ENCODE results near the gene UBXN7. TPM values are rescaled to one million over a fixed set of nuclear protein-coding genes. Genes with fewer than 3 reads are reported as not detected.

UBXN7 gene
- total and polyA plus RNA-seq, 2 of the 8 experiments (the other 6 are each of a cell fraction or from before 2014, with no cell fraction given) = 18.5 to 109 TPM

DNA sequence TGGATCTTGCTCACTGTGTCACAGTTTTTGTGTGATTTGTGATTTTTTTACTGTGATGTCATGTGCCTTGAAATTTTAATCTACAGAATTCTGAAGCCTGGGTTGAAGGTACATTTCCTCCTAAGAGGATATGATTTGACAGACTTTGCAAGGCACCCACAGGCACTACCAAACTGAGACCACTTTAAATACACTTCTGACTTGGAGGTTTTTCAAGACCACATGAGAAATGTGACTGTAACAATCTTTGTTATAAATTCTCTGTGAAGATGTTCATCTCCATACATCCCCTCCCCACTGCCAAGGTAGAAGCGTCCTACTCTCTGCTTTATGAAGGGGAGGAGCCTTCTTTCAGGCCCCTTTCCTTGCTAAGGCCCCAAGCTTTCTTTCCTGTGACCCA, 22.8 kb downstream of the UBXN7 start:
- Histone ChIP-seq H3K18ac (ENCODE audit: extremely low read depth, low read length) (no peak overlapping the region), H3K36me3 (ENCODE audit: control insufficient read depth in 2 of 4, insufficient read depth in 4 of 4, low read length in 3 of 4) (peaks cover 2 to 22% (median 3%) of the 10 kb centered on the region in 4 experiments; a peak in 4 of 8 replicates), H4K5ac (ENCODE audit: insufficient read length, low read depth, low read length) (no peak overlapping the region), H3K4ac (replicated peaks; ENCODE audit: insufficient read length, low read depth, low read length) (no peak overlapping the region), H2BK12ac (ENCODE audit: low read depth, low read length) (no peak overlapping the region), H3K14ac (ENCODE audit: insufficient read length) (no peak overlapping the region), H4K91ac (replicated peaks; ENCODE audit: insufficient read length, low read length) (no peak overlapping the region), H3K79me2 (ENCODE audit: control insufficient read depth in 1 of 2, insufficient read depth in 2 of 2, low read length in 2 of 2) (peaks cover 9 to 87% of the 10 kb centered on the region in 2 experiments), H2BK5ac (ENCODE audit: low read depth, low read length) (no peak overlapping the region), H3K23me2 (ENCODE audit: low read depth, low read length) (no peaks in the 10 kb centered on the region), H4K20me1 (replicated peaks in 1 of 2; ENCODE audit: control insufficient read depth in 1 of 2, insufficient read depth in 2 of 2, low read length in 2 of 2) (peaks cover 0 to 5% of the 10 kb centered on the region in 2 experiments), H3K4me3 (ENCODE audit: extremely low read depth in 1 of 4, insufficient read depth in 2 of 4, low read depth in 3 of 4, low read length in 4 of 4) (no peak overlapping the region), H3K4me1 (replicated peaks in 1 of 4; ENCODE audit: control insufficient read depth in 3 of 4, insufficient read depth in 4 of 4, low read length in 3 of 4) (peaks cover 0 to 3% (median 0%) of the 10 kb centered on the region in 4 experiments; a peak in 1 of 7 replicates), H3K23ac (ENCODE audit: insufficient read length) (no peak overlapping the region), H2BK20ac (ENCODE audit: low read length) (no peak overlapping the region), H2AK5ac (ENCODE audit: low read depth, low read length) (no peak overlapping the region), H3K56ac (replicated peaks; ENCODE audit: insufficient read length, low read depth, low read length) (no peak overlapping the region), H3K27ac (ENCODE audit: low read depth, low read length) (no peak overlapping the region), H3K9ac (replicated peaks in 1 of 4; ENCODE audit: extremely low read depth in 1 of 4, low read depth in 3 of 4, low read length in 3 of 4) (no peak overlapping the region), H3K27me3 (replicated peaks in 1 of 4; ENCODE audit: control insufficient read depth in 3 of 4, extremely low read depth in 1 of 4, insufficient read depth in 3 of 4, low read length in 3 of 4) (no peaks in the 10 kb centered on the region), H2AFZ (ENCODE audit: low read length) (no peak overlapping the region), H2BK15ac (ENCODE audit: low read length) (no peak overlapping the region), H3K4me2 (ENCODE audit: insufficient read depth in 1 of 2, low read depth in 2 of 2, low read length in 2 of 2) (no peak overlapping the region), H3K9me3 (ENCODE audit: insufficient read depth in 2 of 2, low read depth in 1 of 2, low read length in 1 of 2) (peaks cover 7% of the 10 kb centered on the region in 2 experiments; a peak in 3 of 4 replicates), H4K8ac (ENCODE audit: extremely low read depth, insufficient read depth, low read length) (no peak overlapping the region), H3K79me1 (ENCODE audit: low read depth, low read length) (peaks cover 6% of the 10 kb centered on the region), H2BK120ac (replicated peaks; ENCODE audit: low read depth, low read length) (no peak overlapping the region)
- CTCF ChIA-PET (ENCODE audit: partially characterized antibody) = interaction anchor here (1.5 kb wide), 1 partner anchor 146 kb away, joined by 4 read pairs; no protein-coding TSS in a partner anchor
- 93% methylated on average over 1 of the region's 1 CpG; no CpG with 5 or more reads in 1 of the 2 experiments for WGBS, 2 experiments (ENCODE audit: extremely low coverage in 1 of 2, insufficient coverage in 1 of 2, insufficient read length in 1 of 2, insufficient replicate concordance in 2 of 2, low coverage in 1 of 2, low lambda C conversion rate in 2 of 2, missing lambda C conversion rate in 1 of 2)
- POLR2A ChIA-PET (ENCODE audit: partially characterized antibody) = no interaction called here
- TF ChIP-seq SUZ12 (IDR thresholded peaks at IDR 0.05; ENCODE audit: low read length) = no peak
- no peak for TF ChIP-seq BRCA1 (IDR thresholded peaks at IDR 0.05; ENCODE audit: low read depth, low read length)
- no peak for TF ChIP-seq SIN3A (conservative IDR thresholded peaks at IDR 0.05 in 1 of 2, IDR thresholded peaks at IDR 0.05 in 1 of 2; ENCODE audit: low read depth in 1 of 2, low read length in 2 of 2)
- no peak for TF ChIP-seq RNF2 (IDR thresholded peaks at IDR 0.05; ENCODE audit: borderline replicate concordance, low read depth, low read length, missing control alignments, poor library complexity, severe bottlenecking)
- no peak for TF ChIP-seq KDM1A (IDR thresholded peaks at IDR 0.05; ENCODE audit: borderline replicate concordance, low read length)
- no peak for TF ChIP-seq BCL11A (IDR thresholded peaks at IDR 0.05; ENCODE audit: low read depth in 2 of 2, low read length in 2 of 2)
- no peak for TF ChIP-seq HDAC6 (IDR thresholded peaks at IDR 0.05; ENCODE audit: low read depth, low read length)
- TF ChIP-seq POLR2A (IDR thresholded peaks at IDR 0.05; ENCODE audit: control extremely low read depth in 1 of 2, low read depth in 2 of 2, low read length in 2 of 2) = no peak
- no peak for TF ChIP-seq ZNF274 (IDR thresholded peaks at IDR 0.05; ENCODE audit: borderline replicate concordance, extremely low read depth, low read length)
- TF ChIP-seq BACH1 (IDR thresholded peaks at IDR 0.05; ENCODE audit: low read length) = no peak
- no peak for TF ChIP-seq EGR1 (IDR thresholded peaks at IDR 0.05; ENCODE audit: borderline replicate concordance, low read depth, low read length)
- TF ChIP-seq TCF12 (IDR thresholded peaks at IDR 0.05; ENCODE audit: low read depth, low read length) = no peak
- FAIRE-seq (no peak), DNase-seq (ENCODE audit: low read depth in 1 of 2, low spot score in 2 of 2) (no peak)

All from H1 (cell line).